ENCODE data around the gene PCSK4. TPM values are rescaled to one million over a fixed set of nuclear protein-coding genes. Genes with fewer than 3 reads are reported as not detected.

Gene PCSK4
- total and polyA plus RNA-seq, 2 of the 13 experiments (the other 11 are each of a cell fraction or from before 2014, with no cell fraction given) = 2.0 to 2.7 TPM

DNA sequence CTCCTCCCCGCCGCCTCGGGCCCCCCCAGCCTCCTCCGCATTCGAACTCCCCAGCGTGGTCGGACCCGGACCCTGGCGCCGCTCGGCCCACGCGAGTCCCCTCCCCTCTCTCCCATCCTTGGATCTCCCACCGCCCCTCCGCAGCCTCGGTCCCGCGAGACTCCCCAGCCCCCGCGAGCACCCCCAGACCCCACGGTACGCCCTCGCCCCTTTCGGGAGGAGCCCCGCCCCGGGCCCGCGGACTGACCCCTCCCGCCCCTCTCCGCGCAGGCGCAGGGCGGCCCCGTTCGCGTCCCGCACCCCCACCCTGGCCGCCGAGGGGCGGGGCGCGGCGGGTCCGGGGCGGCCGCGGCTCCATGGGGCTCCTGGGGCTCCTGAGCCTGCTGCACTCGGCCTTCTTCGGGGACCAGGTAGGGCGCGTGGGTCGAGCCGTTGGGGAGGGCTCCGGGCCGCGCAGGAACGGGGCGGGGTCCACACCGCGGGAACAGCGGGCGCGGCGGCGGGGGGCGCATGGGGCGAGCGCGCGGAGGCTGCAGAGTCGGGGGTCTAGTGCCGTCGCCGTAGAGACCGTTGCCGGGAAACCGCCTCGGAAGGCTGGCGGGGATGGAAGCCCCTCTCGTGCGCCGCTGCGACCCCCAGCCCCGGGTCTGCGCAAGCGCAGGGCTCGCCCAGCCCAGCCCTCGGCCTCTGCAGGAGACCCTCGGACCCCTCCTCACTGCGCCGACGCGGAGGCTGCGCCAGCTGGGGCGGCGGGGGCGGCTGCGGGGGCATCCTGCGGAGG is 44.0 kb downstream of the PCSK4 start (continued):
- TF ChIP-seq, protein P1, sequence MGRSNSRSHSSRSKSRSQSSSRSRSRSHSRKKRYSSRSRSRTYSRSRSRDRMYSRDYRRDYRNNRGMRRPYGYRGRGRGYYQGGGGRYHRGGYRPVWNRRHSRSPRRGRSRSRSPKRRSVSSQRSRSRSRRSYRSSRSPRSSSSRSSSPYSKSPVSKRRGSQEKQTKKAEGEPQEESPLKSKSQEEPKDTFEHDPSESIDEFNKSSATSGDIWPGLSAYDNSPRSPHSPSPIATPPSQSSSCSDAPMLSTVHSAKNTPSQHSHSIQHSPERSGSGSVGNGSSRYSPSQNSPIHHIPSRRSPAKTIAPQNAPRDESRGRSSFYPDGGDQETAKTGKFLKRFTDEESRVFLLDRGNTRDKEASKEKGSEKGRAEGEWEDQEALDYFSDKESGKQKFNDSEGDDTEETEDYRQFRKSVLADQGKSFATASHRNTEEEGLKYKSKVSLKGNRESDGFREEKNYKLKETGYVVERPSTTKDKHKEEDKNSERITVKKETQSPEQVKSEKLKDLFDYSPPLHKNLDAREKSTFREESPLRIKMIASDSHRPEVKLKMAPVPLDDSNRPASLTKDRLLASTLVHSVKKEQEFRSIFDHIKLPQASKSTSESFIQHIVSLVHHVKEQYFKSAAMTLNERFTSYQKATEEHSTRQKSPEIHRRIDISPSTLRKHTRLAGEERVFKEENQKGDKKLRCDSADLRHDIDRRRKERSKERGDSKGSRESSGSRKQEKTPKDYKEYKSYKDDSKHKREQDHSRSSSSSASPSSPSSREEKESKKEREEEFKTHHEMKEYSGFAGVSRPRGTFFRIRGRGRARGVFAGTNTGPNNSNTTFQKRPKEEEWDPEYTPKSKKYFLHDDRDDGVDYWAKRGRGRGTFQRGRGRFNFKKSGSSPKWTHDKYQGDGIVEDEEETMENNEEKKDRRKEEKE (IDR thresholded peaks at IDR 0.05) = no peak
- TF ChIP-seq YY1 (IDR thresholded peaks at IDR 0.05; ENCODE audit: insufficient read depth, insufficient replicate concordance, low read depth, low read length) (no peak), KDM5B (CRISPR knock-in tag; IDR thresholded peaks at IDR 0.05; ENCODE audit: borderline replicate concordance) (no peak), NFRKB (IDR thresholded peaks at IDR 0.05) (no peak), PAF1 (CRISPR knock-in tag; IDR thresholded peaks at IDR 0.05) (no peak), ZNF788 (CRISPR knock-in tag; IDR thresholded peaks at IDR 0.05; ENCODE audit: borderline replicate concordance) (no peak), HHEX (CRISPR knock-in tag; IDR thresholded peaks at IDR 0.05) (no peak), ISX (CRISPR knock-in tag; conservative IDR thresholded peaks at IDR 0.05) (no peak), SMAD3 (CRISPR knock-in tag; IDR thresholded peaks at IDR 0.05) (no peak), ZNF547 (CRISPR knock-in tag; IDR thresholded peaks at IDR 0.05) (0 out of 2 replicates have a peak, but pooled peaks have one; percentile 6), TSC22D2 (CRISPR knock-in tag; IDR thresholded peaks at IDR 0.05; ENCODE audit: borderline replicate concordance) (no peak), LCORL (IDR thresholded peaks at IDR 0.05) (no peak), LCORL (CRISPR knock-in tag; IDR thresholded peaks at IDR 0.05) (no peak)
- TF ChIP-seq, protein P2, sequence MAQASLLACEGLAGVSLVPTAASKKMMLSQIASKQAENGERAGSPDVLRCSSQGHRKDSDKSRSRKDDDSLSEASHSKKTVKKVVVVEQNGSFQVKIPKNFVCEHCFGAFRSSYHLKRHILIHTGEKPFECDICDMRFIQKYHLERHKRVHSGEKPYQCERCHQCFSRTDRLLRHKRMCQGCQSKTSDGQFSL (CRISPR knock-in tag; IDR thresholded peaks at IDR 0.05) = peak; percentile 50; the same call in 1 of the 2 replicates
- TF ChIP-seq, protein P3, sequence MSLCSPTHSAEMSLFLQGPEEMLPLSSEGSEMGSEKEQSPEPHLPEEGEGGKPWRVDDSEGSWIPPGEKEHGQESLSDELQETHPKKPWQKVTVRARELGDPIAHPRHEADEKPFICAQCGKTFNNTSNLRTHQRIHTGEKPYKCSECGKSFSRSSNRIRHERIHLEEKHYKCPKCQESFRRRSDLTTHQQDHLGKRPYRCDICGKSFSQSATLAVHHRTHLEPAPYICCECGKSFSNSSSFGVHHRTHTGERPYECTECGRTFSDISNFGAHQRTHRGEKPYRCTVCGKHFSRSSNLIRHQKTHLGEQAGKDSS (CRISPR knock-in tag; IDR thresholded peaks at IDR 0.05; ENCODE audit: borderline replicate concordance, low read depth) = 0 out of 2 replicates have a peak, but pooled peaks have one; percentile 0
- TF ChIP-seq, protein P4, sequence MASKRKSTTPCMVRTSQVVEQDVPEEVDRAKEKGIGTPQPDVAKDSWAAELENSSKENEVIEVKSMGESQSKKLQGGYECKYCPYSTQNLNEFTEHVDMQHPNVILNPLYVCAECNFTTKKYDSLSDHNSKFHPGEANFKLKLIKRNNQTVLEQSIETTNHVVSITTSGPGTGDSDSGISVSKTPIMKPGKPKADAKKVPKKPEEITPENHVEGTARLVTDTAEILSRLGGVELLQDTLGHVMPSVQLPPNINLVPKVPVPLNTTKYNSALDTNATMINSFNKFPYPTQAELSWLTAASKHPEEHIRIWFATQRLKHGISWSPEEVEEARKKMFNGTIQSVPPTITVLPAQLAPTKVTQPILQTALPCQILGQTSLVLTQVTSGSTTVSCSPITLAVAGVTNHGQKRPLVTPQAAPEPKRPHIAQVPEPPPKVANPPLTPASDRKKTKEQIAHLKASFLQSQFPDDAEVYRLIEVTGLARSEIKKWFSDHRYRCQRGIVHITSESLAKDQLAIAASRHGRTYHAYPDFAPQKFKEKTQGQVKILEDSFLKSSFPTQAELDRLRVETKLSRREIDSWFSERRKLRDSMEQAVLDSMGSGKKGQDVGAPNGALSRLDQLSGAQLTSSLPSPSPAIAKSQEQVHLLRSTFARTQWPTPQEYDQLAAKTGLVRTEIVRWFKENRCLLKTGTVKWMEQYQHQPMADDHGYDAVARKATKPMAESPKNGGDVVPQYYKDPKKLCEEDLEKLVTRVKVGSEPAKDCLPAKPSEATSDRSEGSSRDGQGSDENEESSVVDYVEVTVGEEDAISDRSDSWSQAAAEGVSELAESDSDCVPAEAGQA (IDR thresholded peaks at IDR 0.05; ENCODE audit: low read depth) = no peak
- TF ChIP-seq, protein P4 (CRISPR knock-in tag; IDR thresholded peaks at IDR 0.05; ENCODE audit: borderline replicate concordance) = no peak
- TF ChIP-seq, protein P5, sequence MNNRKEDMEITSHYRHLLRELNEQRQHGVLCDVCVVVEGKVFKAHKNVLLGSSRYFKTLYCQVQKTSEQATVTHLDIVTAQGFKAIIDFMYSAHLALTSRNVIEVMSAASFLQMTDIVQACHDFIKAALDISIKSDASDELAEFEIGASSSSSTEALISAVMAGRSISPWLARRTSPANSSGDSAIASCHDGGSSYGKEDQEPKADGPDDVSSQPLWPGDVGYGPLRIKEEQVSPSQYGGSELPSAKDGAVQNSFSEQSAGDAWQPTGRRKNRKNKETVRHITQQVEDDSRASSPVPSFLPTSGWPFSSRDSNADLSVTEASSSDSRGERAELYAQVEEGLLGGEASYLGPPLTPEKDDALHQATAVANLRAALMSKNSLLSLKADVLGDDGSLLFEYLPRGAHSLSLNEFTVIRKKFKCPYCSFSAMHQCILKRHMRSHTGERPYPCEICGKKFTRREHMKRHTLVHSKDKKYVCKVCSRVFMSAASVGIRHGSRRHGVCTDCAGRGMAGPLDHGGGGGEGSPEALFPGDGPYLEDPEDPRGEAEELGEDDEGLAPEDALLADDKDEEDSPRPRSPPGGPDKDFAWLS (CRISPR knock-in tag; IDR thresholded peaks at IDR 0.05; ENCODE audit: borderline replicate concordance) = no peak

Data from HepG2 (cell line).